Stomach (tissue), 9 donors: Measurements from ENCODE around the gene TPSAB1. TPM values are rescaled to one million over a fixed set of nuclear protein-coding genes. Genes with fewer than 3 reads are reported as not detected.
A peak's percentile ranks its signal among the peaks of the same experiment; 100 is the strongest.

ENCODE experiments used
- DNase-seq, 2 donors: peaks; one replicate each; pipeline versions ENCODE4 v3.0.0 to v3.0.0-alpha.2; 2013 to 2019
- H3K27ac ChIP-seq, 5 donors: fragments of 200-600 bp in 4 of 5; sonication (generic) in 4 of 5; one replicate each; pipeline ENCODE4 v1.5.1; 2013 to 2019; ENCODE audit warnings: mild to moderate bottlenecking in 1 of 5, moderate library complexity in 1 of 5
- H3K27me3 ChIP-seq, 3 donors: fragments of 200-600 bp; sonication (generic); one replicate each; pipeline ENCODE4 v1.5.1; 2017 to 2019; ENCODE audit warnings: mixed run types in 1 of 3
- H3K36me3 ChIP-seq, 4 donors: fragments of 200-600 bp; sonication (generic); 1 replicate in 3 of 4; 2 replicates in 1 of 4; pipeline ENCODE4 v1.5.1; 2016 to 2019
- H3K4me1 ChIP-seq, 4 donors: fragments of 200-600 bp; sonication (generic); one replicate each; pipeline ENCODE4 v1.5.1; 2016 to 2019
- H3K4me3 ChIP-seq, 4 donors: fragments of 200-600 bp; sonication (generic) in 3 of 4; one replicate each; pipeline ENCODE4 v1.5.1; 2016 to 2019; ENCODE audit warnings: mild to moderate bottlenecking in 1 of 4
- H3K9me3 ChIP-seq, 4 donors: fragments of 200-600 bp; sonication (generic); one replicate each; pipeline ENCODE4 v1.5.1; 2016 to 2019
- EP300 ChIP-seq: sonication (generic); formaldehyde crosslinking; IDR thresholded peaks from one replicate; pipeline ENCODE4 v1.6.1; 2017; ENCODE audit warnings: antibody characterized with exemption
- POLR2A ChIP-seq, 4 donors: fragments of 450-650 bp; IDR thresholded peaks; one replicate each; pipeline ENCODE4 v1.6.1; 2016; ENCODE audit warnings: antibody characterized with exemption in 4 of 4, control low read depth in 2 of 4, mild to moderate bottlenecking in 1 of 4, moderate library complexity in 1 of 4
- POLR2AphosphoS5 ChIP-seq, 3 donors: sonication (generic); formaldehyde crosslinking; IDR thresholded peaks; one replicate each; pipeline ENCODE4 v1.6.1; 2016; ENCODE audit warnings: antibody characterized with exemption in 3 of 3
- WGBS, 5 donors: extraction: QIAGEN DNeasy Blood & Tissue Kit in 3 of 5; methylation state at CpG; one replicate each; pipeline versions ENCODE4 v1.1.5 to v1.1.7; 2013 to 2018; 5-methylcytosine and 5-hydroxymethylcytosine counted together
- intact Hi-C: fragments of 100-400 bp; cut with DNase I; formaldehyde crosslinking; loops from one replicate; pipeline ENCODE4 v1.15.1; 2023; ENCODE audit warnings: low total_unique reads
- polyA plus RNA-seq, 3 donors: library from polyadenylated mRNA; stranded (reverse); fragments of 200-250 nt; gene quantifications; one replicate each; pipeline ENCODE4 v1.2.3, GENCODE V29; 2013
- total RNA-seq, 5 donors: library from RNA; depleted of rRNA; stranded (reverse); fragments of >200 nt; gene quantifications; one replicate each; pipeline versions ENCODE4 v1.1.0 to v1.2.3, GENCODE V29; 2014 to 2016
- TF ChIP-seq, protein P1 (sequence below), 7 experiments: fragments of 450-650 bp in 4 of 7; fragments of 200-600 bp in 3 of 7; sonication (generic) in 3 of 7; IDR thresholded peaks; one replicate each; pipeline ENCODE4 v1.5.1; 2016 to 2019; ENCODE audit warnings: antibody characterized with exemption in 7 of 7, control low read depth in 2 of 7, mild to moderate bottlenecking in 1 of 7
- donor health status: healthy with polysubstance abuse.
- donor health status: Bipolar disorder and iron deficiency.
- donor health status: healthy.

Gene TPSAB1
- total and polyA plus RNA-seq, 8 donors = 15.4 to 202 (median 71.2) TPM

DNA sequence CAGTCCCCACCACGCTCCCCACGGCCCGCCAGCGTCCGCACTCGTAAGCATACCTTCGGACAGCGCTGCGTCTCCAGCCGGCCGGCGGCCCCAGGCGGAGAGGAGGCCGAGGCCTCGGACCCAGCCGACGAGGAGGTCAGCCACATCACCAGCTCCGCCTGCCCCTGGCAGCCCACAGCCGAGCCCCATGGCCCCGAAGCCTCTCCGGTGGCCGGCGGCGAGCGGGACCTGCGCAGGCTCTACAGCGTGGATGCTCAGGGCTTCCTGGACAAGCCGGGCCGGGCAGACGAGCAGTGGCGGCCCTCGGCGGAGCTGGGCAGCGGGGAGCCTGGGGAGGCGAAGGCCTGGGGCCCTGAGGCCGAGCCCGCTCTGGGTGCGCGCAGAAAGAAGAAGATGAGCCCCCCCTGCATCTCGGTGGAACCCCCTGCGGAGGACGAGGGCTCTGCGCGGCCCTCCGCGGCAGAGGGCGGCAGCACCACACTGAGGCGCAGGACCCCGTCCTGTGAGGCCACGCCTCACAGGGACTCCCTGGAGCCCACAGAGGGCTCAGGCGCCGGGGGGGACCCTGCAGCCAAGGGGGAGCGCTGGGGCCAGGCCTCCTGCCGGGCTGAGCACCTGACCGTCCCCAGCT lies 20.3 kb upstream of the TPSAB1 start:
- Histone ChIP-seq H3K27me3 (no peaks in the 10 kb centered on the region), H3K4me1 (peaks cover 2 to 13% (median 8%) of the 10 kb centered on the region in 4 donors), H3K36me3 (peaks cover 0 to 71% (median 49%) of the 10 kb centered on the region in 4 donors), H3K27ac (no peak overlapping the region), H3K9me3 (no peaks in the 10 kb centered on the region), H3K4me3 (no peak overlapping the region)
- no peak for DNase-seq
- WGBS, 5 donors = 90 to 93% (median 92%) methylated on average over 29 to 55 of the region's 55 CpGs
- TF ChIP-seq POLR2A (IDR thresholded peaks at IDR 0.05) (no peak), POLR2AphosphoS5 (IDR thresholded peaks at IDR 0.05) (no peak), EP300 (no peak)
- TF ChIP-seq, protein P1, sequence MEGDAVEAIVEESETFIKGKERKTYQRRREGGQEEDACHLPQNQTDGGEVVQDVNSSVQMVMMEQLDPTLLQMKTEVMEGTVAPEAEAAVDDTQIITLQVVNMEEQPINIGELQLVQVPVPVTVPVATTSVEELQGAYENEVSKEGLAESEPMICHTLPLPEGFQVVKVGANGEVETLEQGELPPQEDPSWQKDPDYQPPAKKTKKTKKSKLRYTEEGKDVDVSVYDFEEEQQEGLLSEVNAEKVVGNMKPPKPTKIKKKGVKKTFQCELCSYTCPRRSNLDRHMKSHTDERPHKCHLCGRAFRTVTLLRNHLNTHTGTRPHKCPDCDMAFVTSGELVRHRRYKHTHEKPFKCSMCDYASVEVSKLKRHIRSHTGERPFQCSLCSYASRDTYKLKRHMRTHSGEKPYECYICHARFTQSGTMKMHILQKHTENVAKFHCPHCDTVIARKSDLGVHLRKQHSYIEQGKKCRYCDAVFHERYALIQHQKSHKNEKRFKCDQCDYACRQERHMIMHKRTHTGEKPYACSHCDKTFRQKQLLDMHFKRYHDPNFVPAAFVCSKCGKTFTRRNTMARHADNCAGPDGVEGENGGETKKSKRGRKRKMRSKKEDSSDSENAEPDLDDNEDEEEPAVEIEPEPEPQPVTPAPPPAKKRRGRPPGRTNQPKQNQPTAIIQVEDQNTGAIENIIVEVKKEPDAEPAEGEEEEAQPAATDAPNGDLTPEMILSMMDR (IDR thresholded peaks at IDR 0.05) = no peak
- intact Hi-C loops = no loop called here

DNA sequence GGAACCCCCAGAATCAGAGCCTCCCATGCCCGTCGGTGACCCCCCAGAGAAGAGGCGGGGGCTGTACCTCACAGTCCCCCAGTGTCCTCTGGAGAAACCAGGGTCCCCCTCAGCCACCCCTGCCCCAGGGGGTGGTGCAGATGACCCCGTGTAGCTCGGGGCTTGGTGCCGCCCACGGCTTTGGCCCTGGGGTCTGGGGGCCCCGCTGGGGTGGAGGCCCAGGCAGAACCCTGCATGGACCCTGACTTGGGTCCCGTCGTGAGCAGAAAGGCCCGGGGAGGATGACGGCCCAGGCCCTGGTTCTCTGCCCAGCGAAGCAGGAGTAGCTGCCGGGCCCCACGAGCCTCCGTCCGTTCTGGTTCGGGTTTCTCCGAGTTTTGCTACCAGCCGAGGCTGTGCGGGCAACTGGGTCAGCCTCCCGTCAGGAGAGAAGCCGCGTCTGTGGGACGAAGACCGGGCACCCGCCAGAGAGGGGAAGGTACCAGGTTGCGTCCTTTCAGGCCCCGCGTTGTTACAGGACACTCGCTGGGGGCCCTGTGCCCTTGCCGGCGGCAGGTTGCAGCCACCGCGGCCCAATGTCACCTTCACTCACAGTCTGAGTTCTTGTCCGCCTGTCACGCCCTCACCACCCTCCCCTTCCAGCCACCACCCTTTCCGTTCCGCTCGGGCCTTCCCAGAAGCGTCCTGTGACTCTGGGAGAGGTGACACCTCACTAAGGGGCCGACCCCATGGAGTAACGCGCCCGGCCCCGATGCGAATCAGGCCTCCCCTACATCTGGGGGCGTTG lies 19.5 kb upstream of the TPSAB1 start:
- peaks cover 0 to 63% (median 42%) of the 10 kb centered on the region in 4 donors for H3K36me3 ChIP-seq
- 70 to 84% (median 81%) methylated on average over 32 to 48 of the region's 48 CpGs for WGBS, 5 donors
- peak in 1 of 2 donors; percentile 56 for DNase-seq

DNA sequence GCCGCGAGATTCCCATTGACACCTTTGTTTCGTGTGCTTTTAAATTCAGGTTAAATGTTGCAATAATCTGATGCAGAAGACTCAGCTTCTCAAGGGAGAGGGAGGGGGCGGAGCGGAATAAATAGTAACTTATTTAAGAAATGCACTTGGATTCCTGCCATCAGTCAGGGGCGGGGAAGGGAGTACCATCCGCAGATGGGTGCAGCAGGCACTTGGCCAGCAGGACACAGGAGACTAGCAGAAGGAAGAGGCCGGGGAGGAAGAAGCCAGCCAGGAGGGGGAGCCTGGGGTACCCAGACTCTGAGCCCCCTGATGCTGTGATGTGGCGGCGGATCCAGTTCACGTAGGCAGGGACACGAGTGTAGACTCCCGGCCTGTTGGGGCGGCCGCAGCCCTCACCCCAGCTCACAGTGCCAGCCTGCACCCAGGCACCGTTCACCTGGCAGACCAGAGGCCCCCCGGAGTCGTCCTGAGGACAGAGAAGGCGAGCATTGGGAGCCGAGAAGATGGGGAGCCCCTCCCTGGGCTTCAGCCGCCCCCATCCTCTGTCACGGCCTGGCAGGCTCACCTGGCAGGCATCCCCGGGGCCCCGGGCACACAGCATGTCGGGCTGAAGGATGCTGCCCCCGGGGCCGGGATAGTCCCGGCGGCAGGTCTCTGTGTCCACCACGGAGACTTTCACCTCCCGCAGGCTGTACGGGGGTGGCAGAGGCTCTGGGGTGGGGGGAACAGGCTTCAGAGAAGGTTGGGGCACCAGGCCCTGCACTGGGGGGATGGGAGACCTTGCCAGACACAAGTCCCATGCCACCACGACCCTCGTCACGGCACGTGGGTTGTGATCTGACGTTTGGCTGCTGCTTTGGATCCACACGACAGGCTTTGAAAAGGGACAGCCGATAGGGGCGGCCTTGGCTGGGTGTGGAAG lies 18.6 kb upstream of the TPSAB1 start:
- intact Hi-C loops = no loop called here
- H3K4me1 ChIP-seq = peaks cover 11 to 26% (median 19%) of the 10 kb centered on the region in 4 donors
- H3K9me3 ChIP-seq = no peaks in the 10 kb centered on the region
- peaks cover 0 to 54% (median 35%) of the 10 kb centered on the region in 4 donors for H3K36me3 ChIP-seq
- TF ChIP-seq, protein P1 (IDR thresholded peaks at IDR 0.05) = no peak
- TF ChIP-seq POLR2AphosphoS5 (IDR thresholded peaks at IDR 0.05) (no peak), POLR2A (IDR thresholded peaks at IDR 0.05) (no peak), EP300 (no peak)
- no peak overlapping the region for H3K4me3 ChIP-seq
- 77 to 85% (median 79%) methylated on average over 32 to 40 of the region's 40 CpGs for WGBS, 5 donors
- H3K27me3 ChIP-seq = no peaks in the 10 kb centered on the region
- no peak overlapping the region for H3K27ac ChIP-seq
- no peak for DNase-seq

More for the DNA sequence above, 19.5 kb upstream of the TPSAB1 start:
- no peak overlapping the region for H3K27ac ChIP-seq
- H3K4me3 ChIP-seq = no peak overlapping the region
- H3K27me3 ChIP-seq = no peaks in the 10 kb centered on the region
- H3K4me1 ChIP-seq = peaks cover 11 to 21% (median 16%) of the 10 kb centered on the region in 4 donors
- TF ChIP-seq POLR2AphosphoS5 (IDR thresholded peaks at IDR 0.05) (no peak), EP300 (no peak), POLR2A (IDR thresholded peaks at IDR 0.05) (no peak)
- TF ChIP-seq, protein P1 (IDR thresholded peaks at IDR 0.05) = no peak
- intact Hi-C loops = no loop called here
- no peaks in the 10 kb centered on the region for H3K9me3 ChIP-seq
